GM12892 (cell line): Measurements from ENCODE around the gene ADCY1.

Source experiments
- POLR2A ChIP-seq: IDR thresholded peaks from 2 replicates; pipeline ENCODE4 v1.6.1; 2011; ENCODE audit warnings: low read depth, low read length, control low read depth
- POLR2AphosphoS5 ChIP-seq: IDR thresholded peaks from 2 replicates; pipeline ENCODE4 v1.6.1; 2011; ENCODE audit warnings: low read depth, low read length, control low read depth

GRCh38 chr7:45598886-45599520 lies 24.8 kb downstream of the ADCY1 start:
- TF ChIP-seq POLR2AphosphoS5 (no peak), POLR2A (no peak)
